ENCODE data around the gene B2M. TPM values are rescaled to one million over a fixed set of nuclear protein-coding genes. Genes with fewer than 3 reads are reported as not detected.

B2M gene
- total RNA-seq, 1 donor from 2014 or later = 3,395 TPM

GRCh38 chr15:44728576-44729407 lies 17.5 kb downstream of the B2M start:
- intact Hi-C loops (cut with DNase I) = loop anchor here (1.0 to 10.0 kb wide), 8 partner anchors 17 to 906 kb away; partner anchors contain the start of genes B2M, CTDSPL2, EIF3J and GOLM2
- TF ChIP-seq CTCF (IDR thresholded peaks at IDR 0.05) = no peak
- peaks cover 0 to 6% of the 10 kb centered on the region in 2 donors for H3K36me3 ChIP-seq
- peak; percentile 95 to 99 for DNase-seq (ENCODE audit: low spot score in 2 of 2)
- H3K27me3 ChIP-seq = no peaks in the 10 kb centered on the region
- peak overlapping the region; percentile 88 to 96 for H3K27ac ChIP-seq
- H3K9me3 ChIP-seq = no peaks in the 10 kb centered on the region
- H3K4me3 ChIP-seq = peak overlapping the region; percentile 72 to 77
- peaks cover 0 to 21% of the 10 kb centered on the region in 2 donors for H3K4me1 ChIP-seq

GRCh38 chr15:44729408-44730127 lies 18.3 kb downstream of the B2M start:
- intact Hi-C loops (cut with DNase I) = loop anchor here (1.0 to 10.0 kb wide), 8 partner anchors 18 to 905 kb away; partner anchors contain the start of genes B2M, CTDSPL2, EIF3J and GOLM2
- Histone ChIP-seq H3K4me1 (peaks cover 0 to 21% of the 10 kb centered on the region in 2 donors), H3K27ac (peak overlapping the region; percentile 88 to 96), H3K36me3 (peaks cover 0 to 6% of the 10 kb centered on the region in 2 donors), H3K9me3 (no peaks in the 10 kb centered on the region), H3K27me3 (no peaks in the 10 kb centered on the region), H3K4me3 (peak overlapping the region; percentile 72 to 77)
- no peak for TF ChIP-seq CTCF (IDR thresholded peaks at IDR 0.05)
- DNase-seq (ENCODE audit: low spot score in 2 of 2) = no peak

DNA sequence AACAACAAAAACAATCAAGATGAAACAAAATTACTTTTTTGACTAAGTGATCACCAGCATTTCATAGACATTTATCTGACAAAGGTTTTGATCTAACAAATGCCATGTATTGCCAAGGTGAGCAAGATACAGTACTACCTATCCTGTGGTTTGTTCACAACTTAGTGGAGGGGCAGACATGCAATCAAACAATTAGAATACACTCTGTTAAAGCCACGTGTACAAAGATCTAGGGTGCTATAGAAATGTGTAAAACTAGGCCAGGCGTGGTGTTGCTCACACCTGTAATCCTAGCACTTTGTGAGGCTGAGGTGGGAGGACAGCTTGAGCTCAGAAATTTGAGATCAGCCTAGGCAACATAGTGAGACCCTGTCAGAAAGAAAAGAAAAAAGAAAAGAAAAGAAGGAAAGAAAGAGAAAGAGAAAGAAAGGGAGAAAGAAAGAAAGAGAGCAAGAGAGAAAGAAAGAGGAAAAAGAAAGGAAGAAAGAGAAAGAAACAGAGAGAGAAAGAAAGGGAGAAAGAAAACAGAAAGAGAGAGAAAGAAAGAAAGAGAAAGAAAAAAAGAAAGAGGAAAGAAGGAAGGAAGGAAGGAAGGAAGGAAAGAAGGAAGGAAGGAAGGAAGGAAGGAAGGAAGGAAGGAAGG lies 23.6 kb downstream of the B2M start:
- peak overlapping the region; percentile 66 for H3K27ac ChIP-seq
- H3K4me3 ChIP-seq = no peak overlapping the region
- H3K36me3 ChIP-seq = peaks cover 0 to 6% of the 10 kb centered on the region in 2 donors
- no peak for DNase-seq (ENCODE audit: low spot score in 2 of 2)
- H3K4me1 ChIP-seq = peaks cover 0 to 7% of the 10 kb centered on the region in 2 donors
- no peaks in the 10 kb centered on the region for H3K9me3 ChIP-seq
- intact Hi-C loops (cut with DNase I) = no loop called here
- TF ChIP-seq CTCF (IDR thresholded peaks at IDR 0.05) = no peak
- H3K27me3 ChIP-seq = no peaks in the 10 kb centered on the region

DNA sequence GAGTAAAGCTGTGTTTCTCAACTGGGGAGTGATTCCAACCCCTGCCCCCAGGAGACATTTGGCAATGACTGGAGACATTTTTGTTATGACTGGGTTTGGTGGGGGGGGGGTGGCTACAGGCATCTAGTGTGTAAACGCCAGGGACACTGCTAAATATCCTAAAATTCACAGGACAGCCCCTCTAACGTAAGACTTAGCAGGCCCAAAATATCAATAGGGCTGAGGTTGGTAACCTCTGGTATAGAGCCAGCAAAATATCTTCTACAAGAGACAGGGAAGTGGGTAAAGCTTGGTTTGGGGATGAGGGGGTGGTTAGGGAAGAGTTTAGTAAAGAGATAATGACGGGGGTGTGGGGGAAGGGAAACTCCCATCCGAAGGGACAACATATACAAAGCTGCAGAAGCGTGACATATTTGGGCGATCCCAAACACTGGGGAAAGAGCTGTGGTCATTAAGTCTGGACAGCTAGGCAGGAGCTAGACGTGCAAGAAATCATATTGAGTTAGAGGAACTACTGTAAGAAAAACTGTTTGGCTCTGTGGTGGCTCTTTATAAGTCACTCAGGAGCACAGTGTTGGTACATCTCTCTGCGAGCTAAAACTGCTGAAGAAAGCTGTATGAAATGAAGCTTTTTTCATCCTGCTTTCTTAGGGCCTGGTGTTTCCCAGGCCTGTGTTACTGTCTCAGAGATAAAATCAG lies 24.3 kb downstream of the B2M start:
- peak in 1 of 2 donors; percentile 76 for DNase-seq (ENCODE audit: low spot score in 2 of 2)
- Histone ChIP-seq H3K4me1 (peaks cover 0 to 7% of the 10 kb centered on the region in 2 donors), H3K27ac (peak overlapping the region; percentile 66), H3K27me3 (no peaks in the 10 kb centered on the region), H3K9me3 (no peaks in the 10 kb centered on the region), H3K4me3 (no peak overlapping the region), H3K36me3 (peaks cover 0 to 6% of the 10 kb centered on the region in 2 donors)
- no peak for TF ChIP-seq CTCF (IDR thresholded peaks at IDR 0.05)
- intact Hi-C loops (cut with DNase I) = no loop called here

DNA sequence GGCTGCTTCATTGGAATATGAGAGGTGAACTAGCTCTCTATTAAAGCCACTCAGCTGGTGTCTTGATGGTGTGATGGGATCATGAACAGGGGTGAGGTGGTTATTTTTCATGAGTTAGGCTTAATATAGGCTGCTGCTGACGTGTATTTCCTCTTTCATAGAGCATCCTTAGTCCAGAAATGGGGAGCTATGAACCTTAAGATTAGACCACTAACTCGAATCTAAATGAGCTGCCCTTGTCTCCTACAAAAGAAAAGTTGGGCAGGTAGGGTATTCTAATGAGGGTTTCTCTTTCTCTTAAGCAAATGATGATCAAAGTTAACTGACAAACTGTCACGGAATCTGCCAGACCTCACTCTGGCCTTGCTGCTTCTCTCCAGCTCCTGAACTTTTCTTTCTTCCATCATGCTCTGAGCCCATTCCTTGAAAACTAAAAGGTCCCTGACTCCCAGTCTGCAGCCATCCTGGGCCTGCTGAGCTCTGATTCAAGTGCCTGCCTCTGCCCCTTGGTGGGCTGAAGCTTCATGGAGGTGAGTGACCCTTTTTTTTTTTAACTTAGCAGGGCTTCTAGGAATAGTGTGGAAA lies 25.0 kb downstream of the B2M start, which contains the start of gene TRIM69:
TRIM69 (plus strand) TSS at position 348 of the 585 bp plus-strand sequence; CDS start at position 525, 177 bp downstream.
- no peak for TF ChIP-seq CTCF (IDR thresholded peaks at IDR 0.05)
- no peaks in the 10 kb centered on the region for H3K9me3 ChIP-seq
- H3K27ac ChIP-seq = peak within 1 kb of the TSS; percentile 66
- no peak for DNase-seq (ENCODE audit: low spot score in 2 of 2)
- H3K27me3 ChIP-seq = no peaks in the 10 kb centered on the region
- H3K4me1 ChIP-seq = peaks cover 0 to 7% of the 10 kb centered on the region in 2 donors
- intact Hi-C loops (cut with DNase I) = no loop called here
- H3K36me3 ChIP-seq = peaks cover 0 to 6% of the 10 kb centered on the region in 2 donors
- H3K4me3 ChIP-seq = no peak within 1 kb of the TSS

Data from ascending aorta (tissue), 2 donors.